Stimulated activated CD4-positive, alpha-beta T cell treated with anti-CD3 and anti-CD28 coated beads, Interleukin-4, amount 100 ng/mL, for 1 hour (primary cell): ENCODE measurements around the gene IGDCC3.
A peak's percentile ranks its signal among the peaks of the same experiment; 100 is the strongest.

Experiments
- DNase-seq: peaks from one replicate; pipeline ENCODE4 v3.0.0-alpha.2; 2020

The IGDCC3 gene

GRCh38 chr15:65386376-65386775 lies 8.6 kb upstream of the IGDCC3 start:
- DNase-seq, result no peak

DNA sequence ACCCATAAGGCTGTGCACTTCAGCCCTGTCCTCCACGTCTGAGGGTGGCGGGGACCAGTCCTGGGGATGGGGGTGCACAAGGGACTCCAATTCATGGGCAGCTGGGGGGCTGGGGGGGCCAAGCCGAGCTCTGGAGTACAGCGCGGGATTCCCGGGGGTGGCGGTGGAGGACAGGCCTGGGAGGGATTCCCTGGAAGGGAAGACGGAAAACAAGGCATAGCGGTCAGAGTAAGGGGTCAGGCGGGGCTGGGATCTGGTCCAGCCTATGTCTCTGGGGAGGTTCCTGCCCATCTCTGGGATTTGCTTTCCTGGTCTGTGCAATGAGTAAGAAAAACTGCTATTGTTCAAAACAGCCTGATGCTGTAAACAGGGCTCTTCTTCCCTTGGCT lies 8.1 kb upstream of the IGDCC3 start:
- DNase-seq, result no peak

- peak; percentile 81 for DNase-seq
Observed at GRCh38 chr15:65384895-65385869, 7.4 kb upstream of the IGDCC3 start.

GRCh38 chr15:65384505-65384894 lies 6.7 kb upstream of the IGDCC3 start:
- no peak for DNase-seq

- no peak for DNase-seq
Observed at GRCh38 chr15:65383991-65384390, 6.2 kb upstream of the IGDCC3 start.

- no peak for DNase-seq
Observed at GRCh38 chr15:65383456-65383855, 5.7 kb upstream of the IGDCC3 start.

GRCh38 chr15:65382921-65383320 lies 5.1 kb upstream of the IGDCC3 start:
- no peak for DNase-seq

DNA sequence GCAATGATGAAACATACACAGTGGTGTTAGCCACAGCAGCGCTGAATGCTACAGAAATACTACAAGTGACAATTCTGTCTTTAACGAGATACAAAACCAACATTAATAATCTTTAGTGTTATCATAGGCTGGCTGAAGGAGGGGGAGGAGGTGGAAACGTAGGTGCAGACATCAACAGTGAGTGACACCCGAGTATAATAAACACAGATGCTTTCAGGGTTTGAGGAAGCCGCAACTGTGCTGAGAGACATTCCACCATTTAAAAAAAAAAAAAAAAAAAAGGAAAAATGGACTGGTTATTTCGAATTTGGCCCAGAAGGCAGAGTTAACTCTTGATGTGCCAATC lies 4.3 kb upstream of the IGDCC3 start:
- DNase-seq, result no peak

- DNase-seq, result no peak
Observed at GRCh38 chr15:65381445-65382145, 3.8 kb upstream of the IGDCC3 start.

GRCh38 chr15:65379986-65380385 lies 2.2 kb upstream of the IGDCC3 start:
- no peak for DNase-seq

DNA sequence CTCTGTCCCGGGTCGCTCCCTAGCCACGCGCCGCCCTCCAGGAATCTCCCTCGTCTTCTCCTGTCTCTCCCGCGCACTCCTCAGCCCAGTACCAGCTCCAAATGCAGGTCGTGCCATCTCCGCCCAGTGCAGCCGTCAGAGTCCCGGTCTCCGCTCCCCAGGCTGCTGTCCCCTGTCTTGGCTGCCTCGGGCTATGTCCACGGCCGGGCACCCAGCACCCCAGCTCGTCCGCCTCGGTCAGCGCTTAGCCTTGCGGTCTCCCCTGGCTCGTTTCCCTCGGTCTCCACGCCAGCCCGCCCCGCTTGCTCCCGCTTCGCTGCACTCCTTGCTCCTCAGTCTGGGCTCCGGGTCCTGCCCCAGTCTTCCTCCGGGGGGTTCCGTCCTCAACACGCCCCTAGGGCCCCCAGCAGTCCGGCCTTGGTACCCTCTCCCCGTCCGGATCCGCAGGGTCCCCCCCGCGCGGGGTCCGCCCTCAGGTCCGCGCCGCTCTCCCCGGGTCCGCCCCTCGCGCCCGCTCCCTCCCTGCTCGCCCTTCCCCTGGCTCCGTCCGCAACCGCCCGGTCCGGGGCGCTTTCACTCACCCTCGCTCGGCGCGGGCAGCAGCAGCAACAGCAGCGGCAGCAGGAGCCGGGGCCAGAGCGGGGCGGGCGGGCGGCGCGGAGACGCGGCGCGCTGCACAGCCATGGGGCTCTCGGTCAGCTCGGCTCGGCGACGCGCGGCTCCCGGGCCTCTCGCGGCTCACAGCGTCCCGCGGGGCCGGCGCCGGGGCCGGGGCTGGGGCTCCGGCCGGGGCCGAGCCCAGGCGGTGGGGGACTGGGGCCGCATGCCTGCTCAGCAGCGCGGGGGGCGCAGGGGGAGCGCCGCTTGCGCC lies 462 bp downstream of the IGDCC3 start:
- DNase-seq, result no peak

DNA sequence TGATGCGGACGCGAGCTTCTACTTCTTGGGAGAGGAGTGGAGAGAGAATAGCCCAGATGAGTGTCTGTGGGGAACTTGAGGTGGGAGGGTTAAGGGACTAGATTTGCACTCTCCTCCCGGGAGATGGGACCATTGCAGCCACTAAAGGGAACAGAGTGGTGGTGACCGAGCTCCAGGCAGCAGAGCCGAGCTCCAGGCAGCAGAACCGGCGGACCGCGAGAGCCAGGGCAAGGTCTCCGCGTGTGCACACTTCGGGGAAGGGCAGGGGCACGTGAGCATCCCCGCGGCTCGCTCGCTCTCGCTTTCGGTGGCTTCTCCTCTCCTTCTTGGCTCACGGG lies 1.1 kb downstream of the IGDCC3 start:
- no peak for DNase-seq

DNA sequence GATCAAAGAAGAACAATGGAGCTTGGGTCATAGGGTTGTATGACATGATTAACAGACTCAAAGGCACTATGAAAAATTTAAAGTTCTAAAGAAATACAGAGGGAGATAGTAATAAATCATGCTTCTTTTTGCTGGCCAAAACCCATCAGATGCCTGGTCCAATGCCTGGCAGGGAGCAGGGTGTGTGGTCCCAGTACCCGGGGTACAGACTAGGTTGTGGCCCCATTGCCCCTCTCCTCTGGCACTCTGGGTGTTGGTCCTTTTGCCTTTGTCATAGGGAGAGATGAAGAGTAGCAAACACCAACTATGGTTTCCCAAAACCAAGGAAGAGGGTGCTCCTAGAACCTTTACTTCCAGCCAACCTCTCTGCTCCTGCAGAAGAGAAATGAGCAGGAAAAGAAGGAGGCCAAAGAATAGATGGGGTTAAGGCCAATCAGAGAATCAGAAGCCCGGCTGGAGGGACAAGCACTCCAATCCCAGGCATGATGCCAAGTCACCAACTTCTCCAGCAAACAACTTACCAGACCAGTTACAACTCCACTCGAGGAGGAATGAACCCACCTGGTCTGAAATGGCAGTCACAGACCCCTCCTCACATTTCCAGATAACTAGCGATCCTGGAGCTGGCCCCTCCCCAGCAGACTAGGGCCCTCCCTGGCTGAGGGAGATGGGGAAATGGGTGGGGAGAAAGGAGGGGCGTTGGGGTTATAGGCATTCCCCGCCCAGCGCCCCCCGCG lies 1.8 kb downstream of the IGDCC3 start:
- no peak for DNase-seq

DNA sequence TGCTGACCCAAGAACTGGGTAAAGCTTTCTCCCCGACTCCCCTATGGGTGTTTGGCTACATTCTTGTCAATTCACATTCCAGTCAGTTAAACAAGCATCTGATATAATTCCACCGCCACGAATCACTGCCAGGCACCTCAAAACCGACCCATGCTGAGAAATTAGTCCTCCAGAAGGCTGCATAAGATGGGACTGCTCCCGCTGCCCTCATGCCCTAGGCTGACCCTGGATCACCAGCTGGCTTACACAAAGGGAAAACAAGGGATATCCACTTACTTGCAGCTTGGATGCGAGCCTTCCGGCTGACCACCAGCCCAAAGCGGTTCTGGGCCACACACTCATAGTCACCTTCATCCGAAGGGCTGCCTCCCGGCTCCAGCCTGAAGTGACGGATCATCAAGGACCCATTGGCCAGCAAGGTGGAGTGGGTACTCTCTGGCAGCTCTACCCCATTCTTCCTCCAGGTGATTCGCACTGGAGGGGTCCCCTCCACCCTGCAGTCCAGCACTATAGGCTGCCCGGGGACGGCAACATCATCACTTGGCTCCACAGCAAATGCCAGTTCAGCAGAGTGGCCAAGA lies 2.9 kb downstream of the IGDCC3 start:
- no peak for DNase-seq

- no peak for DNase-seq
Observed at GRCh38 chr15:65374334-65374733, 3.5 kb downstream of the IGDCC3 start.

DNA sequence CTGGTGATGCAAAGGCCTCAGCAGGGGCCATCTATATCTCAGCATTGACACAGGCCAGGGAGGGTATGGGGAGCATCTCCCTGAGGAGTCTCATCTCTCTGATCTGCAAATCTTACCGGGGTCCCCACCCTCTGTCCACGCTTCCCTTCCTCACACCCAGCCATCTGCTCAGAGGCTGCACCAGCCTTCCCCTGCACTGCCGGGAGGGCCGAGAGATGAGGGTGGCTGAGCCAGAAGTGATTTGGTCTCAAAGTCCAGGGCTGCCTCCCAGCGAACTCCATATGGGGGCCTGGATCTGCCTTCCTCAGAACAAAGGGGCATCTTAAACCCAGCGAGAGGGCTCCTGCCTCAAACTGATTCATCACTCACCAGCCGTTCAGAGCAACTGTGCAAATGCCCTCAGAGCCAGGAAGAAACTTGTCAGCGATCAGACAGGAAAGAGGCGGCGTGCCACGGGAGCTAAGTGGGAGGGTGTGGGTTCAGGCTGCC lies 4.6 kb downstream of the IGDCC3 start:
- DNase-seq, result no peak

DNA sequence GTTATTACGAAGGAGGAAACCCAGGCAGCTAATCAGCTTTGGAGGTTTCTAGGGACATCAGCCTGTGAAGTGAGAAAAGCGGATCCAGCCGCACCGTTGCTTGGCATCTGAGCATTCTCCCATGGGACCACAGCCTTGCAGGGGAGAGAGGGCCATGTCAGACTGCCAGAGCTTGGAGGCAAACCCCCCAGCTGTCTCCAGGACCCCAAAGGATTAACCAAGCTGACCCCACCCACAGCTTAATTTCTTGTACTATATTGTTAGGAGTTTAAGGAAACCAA lies 5.1 kb downstream of the IGDCC3 start:
- DNase-seq, result no peak

DNA sequence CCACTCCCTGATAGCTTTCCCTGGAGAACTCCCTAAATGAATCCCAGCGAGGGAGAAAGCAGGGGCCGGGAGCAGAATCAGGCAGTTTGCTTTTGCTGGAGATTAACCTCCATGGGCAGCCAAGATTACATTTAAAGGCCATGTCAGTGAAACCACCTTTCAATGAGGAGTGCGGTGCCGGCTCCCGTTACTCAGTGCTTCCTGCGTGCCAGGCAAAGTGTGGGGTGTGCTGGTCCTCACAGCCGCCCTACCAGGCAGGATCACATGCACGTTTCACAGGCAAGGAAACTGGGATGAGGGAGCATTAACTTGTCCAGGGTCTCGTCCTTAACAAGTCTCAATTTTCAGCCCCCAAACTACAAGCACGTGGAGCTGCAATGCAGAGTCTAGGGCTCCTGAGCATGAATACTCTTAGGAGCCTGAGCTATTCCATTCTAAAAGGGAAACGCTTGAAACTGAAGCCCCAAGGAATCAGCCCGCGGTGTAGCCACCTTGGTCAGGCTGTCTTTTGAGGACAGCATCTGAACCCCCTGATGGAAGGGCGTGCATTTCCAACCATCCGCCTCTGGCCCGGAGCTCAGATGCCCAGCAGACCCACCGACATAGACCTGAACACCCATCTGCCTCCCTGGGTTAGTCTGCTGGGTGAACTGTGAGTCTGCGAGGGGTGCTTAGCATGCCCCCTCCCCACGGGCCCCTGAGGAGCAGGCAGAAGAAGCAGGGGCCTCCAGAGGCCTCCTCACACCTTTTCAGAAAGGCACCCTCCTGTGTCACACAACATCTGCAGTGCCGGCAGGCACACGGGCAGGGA lies 5.6 kb downstream of the IGDCC3 start:
- no peak for DNase-seq

- no peak for DNase-seq
Observed at GRCh38 chr15:65370885-65371284, 6.9 kb downstream of the IGDCC3 start.

DNA sequence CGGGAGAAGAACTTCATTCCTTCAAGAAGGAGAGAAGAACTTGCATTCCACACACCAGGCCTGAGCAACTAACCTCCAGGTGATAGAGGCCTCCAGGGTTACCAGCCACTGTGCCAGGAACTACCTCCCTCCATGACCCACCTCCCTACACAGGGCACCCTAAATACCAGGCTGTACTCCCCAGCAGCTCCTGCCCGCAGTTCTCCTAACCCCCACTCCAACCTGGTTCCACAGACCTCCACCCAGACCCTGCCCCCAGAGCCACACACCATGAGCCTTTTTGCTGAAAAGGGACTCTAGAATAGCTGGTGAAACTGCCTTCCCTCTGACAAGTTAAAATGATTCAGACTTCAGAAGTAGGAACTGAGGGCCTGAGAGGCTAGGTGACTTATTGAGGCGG lies 8.2 kb downstream of the IGDCC3 start:
- no peak for DNase-seq

GRCh38 chr15:65369212-65369547 lies 8.6 kb downstream of the IGDCC3 start:
- DNase-seq, result no peak
